Measurements from ENCODE around the gene FTCD. TPM values are rescaled to one million over a fixed set of nuclear protein-coding genes. Genes with fewer than 3 reads are reported as not detected.
"Not testable (repeated sequence)": the region's sequence is repeated elsewhere in the genome, so short reads cannot be mapped to it uniquely, and the experiment has no call there.

Gene FTCD
- total RNA-seq (2014; rRNA removed; shearing (Covaris generic)), result 0.20 and 0.36 TPM in 2 replicates

DNA sequence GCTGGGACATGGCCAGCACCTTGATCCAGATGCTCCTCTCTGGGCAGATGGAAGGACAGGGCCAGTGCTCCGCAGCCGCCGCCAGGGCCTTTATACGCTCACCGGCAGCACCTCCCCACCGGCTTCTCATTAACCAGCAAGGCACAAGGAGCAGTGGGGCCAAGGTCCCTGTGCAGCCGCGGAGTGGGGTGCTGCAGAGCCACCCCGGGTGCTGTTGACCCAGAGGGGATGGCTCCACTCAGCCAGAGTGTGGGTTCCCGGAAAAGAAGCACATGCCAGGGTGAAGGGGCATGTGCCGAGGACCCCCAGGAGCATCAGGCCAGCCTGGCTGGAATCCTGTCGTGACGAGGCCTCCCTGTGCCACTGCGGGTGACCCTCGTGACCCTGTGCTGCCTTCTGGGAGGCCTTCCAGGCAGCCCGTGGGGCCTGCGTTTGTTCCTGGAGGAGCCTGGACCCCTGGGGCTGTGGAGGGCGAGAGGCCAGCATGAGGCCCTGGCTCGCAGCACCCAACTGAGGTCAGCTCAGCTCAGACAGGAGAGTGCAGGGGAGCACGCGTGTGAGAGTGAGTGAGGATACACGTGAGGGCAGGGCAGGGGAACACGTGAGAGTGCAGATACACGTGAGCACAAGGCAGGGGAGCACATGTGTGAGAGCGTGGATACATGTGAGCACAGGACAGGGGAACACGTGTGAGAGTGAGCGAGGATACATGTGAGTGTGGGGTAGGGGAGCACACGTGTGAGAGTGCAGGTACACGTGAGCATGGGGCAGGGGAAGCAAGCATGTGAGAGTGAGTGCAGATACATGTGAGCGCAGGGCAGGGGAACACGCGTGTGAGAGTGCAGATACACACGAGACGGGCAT lies at the start of gene FTCD:
Gene FTCD, minus strand, starts transcription at position 66 of the 864 bp plus-strand sequence. Its CDS starts 56 bp downstream, at position 10.
- no peak for DNase-seq (ENCODE audit: low read depth)

- DNase-seq (ENCODE audit: low read depth), result no peak
Measured at GRCh38 chr21:46205166-46205565, 49.8 kb upstream of the FTCD start.

- DNase-seq (ENCODE audit: low read depth), result no peak
Measured at GRCh38 chr21:46203203-46203600, 47.8 kb upstream of the FTCD start.

DNA sequence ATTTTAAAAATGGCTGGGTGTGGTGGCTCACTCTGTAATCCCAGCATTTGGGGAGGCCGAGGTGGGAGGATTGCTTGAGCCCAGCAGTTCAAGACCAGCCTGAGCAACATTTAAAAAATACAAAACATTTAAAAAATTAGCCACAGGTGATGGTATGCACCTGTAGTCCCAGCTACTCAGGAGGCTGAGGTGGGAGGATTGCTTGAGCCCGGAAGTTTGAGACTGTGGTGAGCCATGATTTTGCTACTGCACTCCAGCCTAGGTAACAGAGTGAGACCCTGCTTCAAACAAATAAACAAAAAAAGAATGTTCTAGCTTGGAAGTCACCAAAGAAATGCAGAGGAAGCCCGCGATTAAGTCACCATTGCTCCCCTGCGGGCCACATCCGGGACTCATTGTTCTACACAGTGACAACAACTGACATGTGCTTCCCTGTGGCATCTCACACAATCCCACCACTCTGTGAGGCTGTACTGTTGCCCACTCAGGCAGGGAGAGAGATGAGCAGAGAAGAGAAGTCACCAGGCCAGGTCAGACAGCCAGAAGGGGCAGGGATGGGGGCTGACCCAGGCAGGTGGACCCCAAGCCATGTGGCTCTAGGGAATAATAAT lies 47.3 kb upstream of the FTCD start:
- no peak for DNase-seq (ENCODE audit: low read depth)

DNA sequence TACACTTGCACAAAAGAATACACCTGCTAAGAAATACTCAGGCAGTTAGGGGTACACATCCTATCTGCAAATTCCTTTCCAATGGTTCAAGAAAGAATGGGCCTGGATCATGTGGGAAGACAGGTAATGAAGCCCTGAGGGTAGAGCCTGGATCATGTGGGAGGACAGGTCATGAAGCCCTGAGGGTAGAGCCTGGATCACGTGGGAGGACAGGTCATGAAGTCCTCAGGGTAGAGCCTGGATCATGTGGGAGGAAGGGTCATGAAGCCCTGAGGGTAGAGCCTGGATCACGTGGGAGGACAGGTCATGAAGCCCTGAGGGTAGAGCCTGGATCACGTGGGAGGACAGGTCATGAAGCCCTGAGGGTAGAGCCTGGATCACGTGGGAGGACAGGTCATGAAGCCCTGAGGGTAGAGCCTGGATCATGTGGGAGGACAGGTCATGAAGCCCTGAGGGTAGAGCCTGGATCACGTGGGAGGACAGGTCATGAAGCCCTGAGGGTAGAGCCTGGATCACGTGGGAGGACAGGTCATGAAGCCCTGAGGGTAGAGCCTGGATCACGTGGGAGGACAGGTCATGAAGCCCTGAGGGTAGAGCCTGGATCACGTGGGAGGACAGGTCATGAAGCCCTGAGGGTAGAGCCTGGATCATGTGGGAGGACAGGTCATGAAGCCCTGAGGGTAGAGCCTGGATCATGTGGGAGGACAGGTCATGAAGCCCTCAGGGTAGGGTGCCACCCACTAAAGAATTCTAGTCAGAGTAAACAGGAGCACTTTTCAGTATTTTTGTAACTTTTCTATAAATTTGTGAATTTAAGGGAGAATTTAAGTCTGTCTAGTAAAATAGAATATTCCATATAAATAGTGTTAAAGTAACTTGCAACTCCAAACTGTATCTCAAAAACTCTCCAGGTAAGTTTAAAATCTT lies 45.8 kb upstream of the FTCD start:
- DNase-seq (ENCODE audit: low read depth), result not testable (repeated sequence)

DNA sequence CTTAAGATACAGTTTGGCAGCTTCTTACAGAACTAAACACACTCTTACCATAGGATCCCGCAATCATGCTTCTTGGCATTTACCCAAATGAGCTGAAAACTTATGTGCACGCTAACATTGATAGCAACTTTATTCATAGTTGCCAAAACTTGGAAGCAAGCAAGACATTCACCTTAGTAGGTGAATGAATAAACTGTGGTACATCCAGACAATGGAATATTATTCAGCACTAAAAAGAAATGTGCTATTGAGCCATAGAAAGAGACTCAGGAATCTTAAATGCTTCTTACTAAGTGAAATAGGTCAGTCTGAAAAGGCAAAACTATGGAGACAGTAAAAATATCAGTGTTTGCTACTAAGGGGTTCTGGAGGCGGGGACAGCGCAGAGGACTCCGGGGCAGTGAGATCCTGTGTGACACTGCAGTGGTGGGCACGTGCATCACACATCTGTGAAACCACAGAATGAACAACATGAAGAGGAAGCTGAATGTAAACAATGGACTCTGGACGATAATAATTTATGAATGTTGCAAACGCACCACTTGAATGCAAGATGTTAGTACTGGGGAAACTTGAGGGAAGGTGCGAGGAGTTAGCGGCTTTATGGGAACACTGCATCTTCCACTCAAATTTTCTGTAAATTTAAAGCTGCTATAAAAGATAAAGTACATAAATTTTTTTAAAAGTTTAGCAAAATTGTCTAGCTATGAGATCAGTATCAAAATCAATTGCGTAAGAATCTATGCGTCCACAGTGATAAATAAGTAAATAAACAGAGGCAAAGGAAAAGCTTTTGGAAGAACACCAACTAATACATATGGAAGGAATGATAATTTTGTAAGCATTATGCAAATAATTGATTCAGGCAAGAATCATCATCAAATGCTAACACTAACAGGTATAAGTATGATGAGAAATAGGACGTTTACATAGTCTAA lies 44.3 kb upstream of the FTCD start:
- DNase-seq (ENCODE audit: low read depth), result no peak

- DNase-seq (ENCODE audit: low read depth), result no peak
Measured at GRCh38 chr21:46196733-46197132, 41.4 kb upstream of the FTCD start.

- DNase-seq (ENCODE audit: low read depth), result no peak
Measured at GRCh38 chr21:46195595-46196195, 40.3 kb upstream of the FTCD start.

DNA sequence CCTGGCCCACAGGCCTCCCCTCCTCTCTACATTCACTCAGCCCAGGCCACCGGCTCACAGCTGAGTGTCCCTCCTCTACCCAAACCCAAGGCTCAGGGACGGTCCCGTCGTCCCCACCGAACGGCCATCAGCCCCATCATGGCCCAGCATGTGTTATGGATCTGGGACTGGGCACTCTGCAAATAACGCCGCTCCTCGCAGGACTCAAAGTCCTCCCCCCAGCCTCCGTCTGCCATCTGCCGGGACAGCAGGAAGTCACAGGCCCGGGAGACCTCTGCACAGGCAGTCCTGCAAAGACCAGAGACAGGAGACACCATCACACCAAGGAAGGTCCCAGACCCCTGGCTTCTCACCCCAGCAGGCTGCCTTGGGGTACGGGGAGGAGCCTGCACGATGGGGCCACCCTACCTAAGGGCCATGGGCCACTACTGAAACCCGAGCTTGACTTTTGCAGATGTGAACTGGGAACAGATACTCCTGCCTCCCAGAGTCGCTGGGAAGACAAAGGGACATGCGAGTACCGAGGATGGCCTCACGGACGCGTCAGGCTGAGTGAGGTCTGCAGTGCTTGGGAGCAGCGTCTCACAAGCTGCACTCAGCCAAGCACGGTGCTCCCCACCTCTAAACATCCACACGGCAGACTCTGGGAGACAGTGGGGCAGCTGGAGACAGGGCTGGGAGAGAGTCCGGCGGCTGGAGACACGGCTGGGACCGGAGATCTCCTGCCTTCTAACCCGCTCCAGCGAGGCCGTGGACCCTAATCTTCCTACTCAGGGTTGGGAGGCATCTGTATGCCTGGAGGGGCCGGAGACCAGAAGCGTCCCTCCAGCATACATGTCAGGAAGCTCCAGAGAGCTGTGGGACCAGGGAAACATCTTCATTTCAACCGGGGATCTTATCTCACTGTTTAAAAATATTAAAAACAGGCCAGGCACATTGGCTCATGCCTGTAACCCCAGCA lies 39.3 kb upstream of the FTCD start:
- no peak for DNase-seq (ENCODE audit: low read depth)

DNA sequence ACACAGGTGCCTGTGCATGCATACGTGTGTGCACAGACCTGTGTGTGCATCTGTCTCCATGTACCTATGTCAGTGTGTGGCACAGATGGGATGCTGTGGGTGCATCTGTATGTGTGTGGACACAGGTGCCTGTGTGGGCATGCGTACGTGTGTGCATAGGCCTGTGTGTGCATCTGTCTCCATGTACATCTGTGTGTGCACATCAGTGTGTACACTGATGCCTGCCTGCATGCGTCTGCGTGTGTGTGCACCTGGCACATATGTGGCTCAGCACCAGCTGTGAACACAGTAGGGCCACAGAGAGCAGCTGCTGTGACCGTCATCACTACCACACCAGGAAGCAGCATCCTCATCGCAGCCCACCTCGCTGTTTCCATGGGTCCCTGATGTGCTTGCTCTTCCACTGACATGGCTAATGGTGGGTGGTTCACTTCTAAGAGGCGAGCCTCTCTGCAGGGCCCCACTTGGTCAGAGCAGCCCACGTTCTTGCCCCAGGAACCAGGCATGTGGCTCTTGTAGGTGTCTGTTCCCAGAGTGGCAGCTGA lies 38.5 kb upstream of the FTCD start:
- no peak for DNase-seq (ENCODE audit: low read depth)

- no peak for DNase-seq (ENCODE audit: low read depth)
Measured at GRCh38 chr21:46191686-46192575, 36.6 kb upstream of the FTCD start.

GRCh38 chr21:46191257-46191685 lies 35.9 kb upstream of the FTCD start:
- DNase-seq (ENCODE audit: low read depth), result peak; percentile 77

- no peak for DNase-seq (ENCODE audit: low read depth)
Measured at GRCh38 chr21:46190491-46191131, 35.2 kb upstream of the FTCD start.

DNA sequence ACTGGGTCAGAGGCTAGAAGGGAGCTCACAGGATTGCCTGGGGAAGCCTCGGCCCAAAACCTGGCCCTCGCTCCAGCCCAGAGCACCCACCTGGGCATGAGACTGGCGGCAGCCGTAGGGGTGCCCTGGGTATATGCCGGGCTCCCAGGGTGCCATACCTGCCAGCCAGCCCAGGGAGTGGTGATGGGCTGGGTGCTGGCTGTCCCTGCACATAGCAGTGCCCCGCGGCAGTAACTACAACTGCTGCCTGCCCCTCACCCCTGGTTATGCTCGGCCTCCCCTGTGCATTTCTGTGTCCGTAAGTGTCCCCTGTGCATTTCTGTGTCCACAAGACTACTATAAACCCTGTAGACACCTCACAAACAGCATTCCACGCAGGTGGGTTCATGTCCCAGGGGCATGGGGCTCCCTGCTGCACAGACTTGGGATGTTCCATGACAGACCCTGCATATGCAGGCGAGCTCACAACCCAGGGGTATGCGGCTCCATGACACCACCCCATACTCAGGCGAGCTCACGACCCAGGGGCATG lies 34.6 kb upstream of the FTCD start:
- no peak for DNase-seq (ENCODE audit: low read depth)

DNA sequence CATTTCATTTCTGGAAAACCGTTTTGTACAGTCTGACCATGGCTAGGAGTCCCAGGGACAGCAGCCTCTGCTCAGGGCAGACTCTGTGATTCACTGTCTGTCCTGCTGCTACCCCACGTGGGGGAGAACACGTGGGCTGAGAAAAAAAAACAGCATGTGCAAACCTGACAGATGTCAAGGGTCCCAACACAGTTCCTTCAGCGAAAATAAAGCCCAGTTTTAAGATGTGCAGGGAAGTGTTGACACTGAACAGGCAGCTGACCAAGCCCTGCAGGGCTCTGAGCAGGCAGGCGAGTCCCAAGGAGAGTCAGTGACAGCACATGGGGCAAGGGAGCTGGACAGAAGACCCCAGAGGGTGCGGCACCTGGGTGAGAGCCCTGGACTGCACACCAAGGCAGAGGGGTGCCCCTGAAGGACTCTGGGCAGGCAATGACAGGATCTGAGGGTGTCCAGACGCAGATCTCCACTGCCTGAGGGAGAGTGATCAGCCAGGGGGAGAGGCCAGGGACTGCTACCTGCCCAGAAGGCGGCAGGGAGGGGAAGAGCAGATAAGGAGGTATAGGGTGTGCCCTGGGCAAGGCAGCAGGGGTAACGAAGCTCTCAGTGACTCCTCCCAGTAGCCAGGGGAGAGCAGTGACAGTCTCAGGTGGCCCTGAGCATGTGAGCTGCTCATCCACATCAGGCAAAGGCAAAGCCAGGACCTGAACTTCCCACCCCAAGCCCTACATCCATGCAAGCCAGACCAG lies 34.0 kb upstream of the FTCD start:
- DNase-seq (ENCODE audit: low read depth), result peak; percentile 42
